Gastrocnemius medialis (tissue), 4 donors: Measurements from ENCODE around the gene PDPN.

Source experiments
- POLR2A ChIP-seq, 2 donors: fragments of 450-650 bp; IDR thresholded peaks; one replicate each; pipeline ENCODE4 v1.6.1; 2017; ENCODE audit warnings: antibody characterized with exemption in 2 of 2, mild to moderate bottlenecking in 2 of 2, moderate library complexity in 2 of 2
- TF ChIP-seq, protein P1 (sequence below), 5 experiments: fragments of 450-650 bp in 3 of 5; fragments of 200-600 bp in 2 of 5; sonication (generic) in 2 of 5; IDR thresholded peaks in 4 of 5; conservative IDR thresholded peaks in 1 of 5; 1 replicate in 4 of 5; 2 replicates in 1 of 5; pipeline ENCODE4 v1.5.1; 2016 to 2019; ENCODE audit warnings: antibody characterized with exemption in 5 of 5, mild to moderate bottlenecking in 3 of 5, moderate library complexity in 3 of 5

DNA sequence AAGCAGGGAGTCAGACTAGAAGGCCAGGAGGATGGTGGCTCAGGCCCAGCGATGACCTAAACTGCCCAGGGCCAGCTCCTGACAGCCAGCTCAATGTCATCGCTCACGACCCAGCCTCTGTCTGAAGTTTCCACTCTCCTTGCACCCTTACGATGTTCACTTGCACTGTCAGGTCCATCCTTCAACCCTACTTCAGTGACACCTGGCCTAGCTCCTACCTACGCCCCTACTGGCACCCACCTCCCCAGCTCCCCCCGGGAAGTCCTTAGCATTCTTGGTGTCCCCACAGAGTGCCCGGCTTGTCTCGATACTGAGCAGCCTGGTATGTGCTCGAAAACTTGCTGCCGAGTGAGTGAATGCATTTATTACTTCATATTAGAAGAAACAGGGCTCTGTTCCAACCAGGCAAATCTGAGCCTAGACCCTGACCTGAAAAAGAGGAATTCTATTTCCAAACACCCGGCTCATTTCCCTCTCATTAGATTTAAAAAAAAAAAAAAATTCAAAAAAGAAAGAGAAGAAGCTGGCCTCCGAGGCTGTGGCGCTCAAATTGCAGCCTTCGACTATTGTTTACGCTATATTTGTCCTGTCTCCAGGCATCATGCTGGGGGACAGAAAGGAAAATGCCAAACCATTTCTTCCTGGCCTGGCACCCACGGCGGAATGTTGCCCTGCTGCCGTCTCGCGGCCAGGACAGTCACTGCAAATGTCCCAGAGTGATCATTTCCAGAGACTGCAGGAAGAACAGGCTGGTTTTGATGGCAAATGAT is 40.0 kb upstream of the PDPN start:
- TF ChIP-seq, protein P1, sequence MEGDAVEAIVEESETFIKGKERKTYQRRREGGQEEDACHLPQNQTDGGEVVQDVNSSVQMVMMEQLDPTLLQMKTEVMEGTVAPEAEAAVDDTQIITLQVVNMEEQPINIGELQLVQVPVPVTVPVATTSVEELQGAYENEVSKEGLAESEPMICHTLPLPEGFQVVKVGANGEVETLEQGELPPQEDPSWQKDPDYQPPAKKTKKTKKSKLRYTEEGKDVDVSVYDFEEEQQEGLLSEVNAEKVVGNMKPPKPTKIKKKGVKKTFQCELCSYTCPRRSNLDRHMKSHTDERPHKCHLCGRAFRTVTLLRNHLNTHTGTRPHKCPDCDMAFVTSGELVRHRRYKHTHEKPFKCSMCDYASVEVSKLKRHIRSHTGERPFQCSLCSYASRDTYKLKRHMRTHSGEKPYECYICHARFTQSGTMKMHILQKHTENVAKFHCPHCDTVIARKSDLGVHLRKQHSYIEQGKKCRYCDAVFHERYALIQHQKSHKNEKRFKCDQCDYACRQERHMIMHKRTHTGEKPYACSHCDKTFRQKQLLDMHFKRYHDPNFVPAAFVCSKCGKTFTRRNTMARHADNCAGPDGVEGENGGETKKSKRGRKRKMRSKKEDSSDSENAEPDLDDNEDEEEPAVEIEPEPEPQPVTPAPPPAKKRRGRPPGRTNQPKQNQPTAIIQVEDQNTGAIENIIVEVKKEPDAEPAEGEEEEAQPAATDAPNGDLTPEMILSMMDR (IDR thresholded peaks at IDR 0.05 in 4 of 5, conservative IDR thresholded peaks at IDR 0.05 in 1 of 5): peak; percentile 68 to 86 (median 77)
- no peak for TF ChIP-seq POLR2A (IDR thresholded peaks at IDR 0.05)
